ENCODE results near the gene PFDN2. TPM values are rescaled to one million over a fixed set of nuclear protein-coding genes. Genes with fewer than 3 reads are reported as not detected.

The PFDN2 gene
- total RNA-seq, 1 donor from 2014 or later: 139 TPM

- H3K4me1 Mint-ChIP-seq (ENCODE audit: low read depth): peaks cover 55% of the 10 kb centered on the region
- no peaks in the 10 kb centered on the region for H3K9me3 Mint-ChIP-seq
- no peaks in the 10 kb centered on the region for H3K27me3 Mint-ChIP-seq (ENCODE audit: low read depth)
- DNase-seq (ENCODE audit: low spot score): no peak
- intact Hi-C loops (cut with micrococcal nuclease): loop anchor here (2.0 to 10.0 kb wide), 4 partner anchors 18 to 490 kb away; partner anchors contain the start of gene CD48
- H3K36me3 Mint-ChIP-seq (ENCODE audit: low read depth): peaks cover 46% of the 10 kb centered on the region
- H3K27ac Mint-ChIP-seq: peak overlapping the region; percentile 3
- no peak overlapping the region for H3K4me3 Mint-ChIP-seq (ENCODE audit: low read depth)
Measured at GRCh38 chr1:161114556-161114955, 3.3 kb downstream of the PFDN2 start.

GRCh38 chr1:161113915-161114314, 3.9 kb downstream of the PFDN2 start:
- H3K36me3 Mint-ChIP-seq (ENCODE audit: low read depth): peaks cover 47% of the 10 kb centered on the region
- no peaks in the 10 kb centered on the region for H3K9me3 Mint-ChIP-seq
- H3K4me3 Mint-ChIP-seq (ENCODE audit: low read depth): no peak overlapping the region
- intact Hi-C loops (cut with micrococcal nuclease): loop anchor here (2.0 to 10.0 kb wide), 4 partner anchors 17 to 489 kb away; partner anchors contain the start of gene CD48
- H3K4me1 Mint-ChIP-seq (ENCODE audit: low read depth): peaks cover 49% of the 10 kb centered on the region
- H3K27ac Mint-ChIP-seq: peak overlapping the region; percentile 3
- H3K27me3 Mint-ChIP-seq (ENCODE audit: low read depth): no peaks in the 10 kb centered on the region
- no peak for DNase-seq (ENCODE audit: low spot score)

DNA sequence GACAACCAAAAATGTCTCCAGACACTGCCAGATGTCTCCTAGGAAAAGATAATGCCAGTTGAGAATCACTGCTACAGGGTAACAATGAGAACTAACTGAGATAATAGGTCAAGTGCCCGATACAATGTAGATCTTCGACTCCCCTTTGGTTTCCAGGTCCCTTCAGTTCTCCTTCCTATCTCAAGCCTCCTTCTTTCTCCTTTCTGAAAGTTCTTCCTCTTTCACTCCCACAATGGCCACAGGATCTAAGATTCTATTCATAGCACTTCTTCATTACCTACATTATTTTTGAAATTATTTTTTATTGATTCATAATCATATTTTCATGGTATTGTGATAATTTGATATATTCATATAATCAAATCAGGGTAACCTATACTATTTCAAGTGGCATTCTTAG, 6.3 kb downstream of the PFDN2 start:
- peak overlapping the region; percentile 62 for H3K27ac Mint-ChIP-seq
- intact Hi-C loops (cut with micrococcal nuclease): loop anchor here (5.0 to 10.0 kb wide), 3 partner anchors 397 to 487 kb away; partner anchors contain the start of gene CD48

DNA sequence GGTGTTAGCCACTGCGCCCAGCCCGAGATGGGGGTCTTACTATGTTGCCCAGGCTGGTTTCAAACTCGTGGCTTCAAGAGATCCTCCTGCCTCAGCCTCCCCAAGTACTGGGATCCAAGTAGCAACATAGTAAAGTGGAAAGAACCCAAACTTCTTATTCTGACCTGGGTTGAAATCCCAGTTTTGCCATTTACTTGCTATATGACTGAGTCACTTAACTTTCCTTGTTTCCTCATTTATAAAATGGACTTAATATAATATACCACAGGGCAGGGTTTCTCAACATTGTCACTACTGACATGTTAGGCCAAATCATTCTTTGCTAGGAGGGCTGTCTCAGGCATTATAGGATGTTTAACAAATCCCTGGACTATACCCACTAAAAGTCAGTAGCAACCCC, 6.7 kb downstream of the PFDN2 start:
- no peak for DNase-seq (ENCODE audit: low spot score)
- no peaks in the 10 kb centered on the region for H3K27me3 Mint-ChIP-seq (ENCODE audit: low read depth)
- H3K4me3 Mint-ChIP-seq (ENCODE audit: low read depth): no peak overlapping the region
- H3K36me3 Mint-ChIP-seq (ENCODE audit: low read depth): peaks cover 47% of the 10 kb centered on the region
- peaks cover 40% of the 10 kb centered on the region for H3K4me1 Mint-ChIP-seq (ENCODE audit: low read depth)
- H3K27ac Mint-ChIP-seq: peak overlapping the region; percentile 62
- H3K9me3 Mint-ChIP-seq: no peaks in the 10 kb centered on the region
- intact Hi-C loops (cut with micrococcal nuclease): loop anchor here (5.0 to 10.0 kb wide), 3 partner anchors 396 to 486 kb away; partner anchors contain the start of gene CD48

More for the DNA sequence above, 6.3 kb downstream of the PFDN2 start:
- no peaks in the 10 kb centered on the region for H3K27me3 Mint-ChIP-seq (ENCODE audit: low read depth)
- no peaks in the 10 kb centered on the region for H3K9me3 Mint-ChIP-seq
- H3K4me1 Mint-ChIP-seq (ENCODE audit: low read depth): peaks cover 43% of the 10 kb centered on the region
- peaks cover 46% of the 10 kb centered on the region for H3K36me3 Mint-ChIP-seq (ENCODE audit: low read depth)
- DNase-seq (ENCODE audit: low spot score): no peak
- H3K4me3 Mint-ChIP-seq (ENCODE audit: low read depth): no peak overlapping the region

GRCh38 chr1:161106431-161106830, 11.4 kb downstream of the PFDN2 start:
- intact Hi-C loops (cut with micrococcal nuclease): no loop called here

GRCh38 chr1:161100556-161100955, 17.3 kb downstream of the PFDN2 start:
- peaks cover 35% of the 10 kb centered on the region for H3K4me1 Mint-ChIP-seq (ENCODE audit: low read depth)
- no peak overlapping the region for H3K4me3 Mint-ChIP-seq (ENCODE audit: low read depth)
- H3K27me3 Mint-ChIP-seq (ENCODE audit: low read depth): no peaks in the 10 kb centered on the region
- H3K9me3 Mint-ChIP-seq: no peaks in the 10 kb centered on the region
- H3K36me3 Mint-ChIP-seq (ENCODE audit: low read depth): peaks cover 38% of the 10 kb centered on the region
- H3K27ac Mint-ChIP-seq: no peak overlapping the region
- intact Hi-C loops (cut with micrococcal nuclease): no loop called here
- no peak for DNase-seq (ENCODE audit: low spot score)

More at GRCh38 chr1:161106431-161106830, 11.4 kb downstream of the PFDN2 start:
- Mint-ChIP-seq H3K9me3 (no peaks in the 10 kb centered on the region), H3K27ac (no peak overlapping the region), H3K27me3 (ENCODE audit: low read depth) (no peaks in the 10 kb centered on the region), H3K36me3 (ENCODE audit: low read depth) (peaks cover 39% of the 10 kb centered on the region), H3K4me3 (ENCODE audit: low read depth) (no peak overlapping the region), H3K4me1 (ENCODE audit: low read depth) (peaks cover 14% of the 10 kb centered on the region)
- no peak for DNase-seq (ENCODE audit: low spot score)

DNA sequence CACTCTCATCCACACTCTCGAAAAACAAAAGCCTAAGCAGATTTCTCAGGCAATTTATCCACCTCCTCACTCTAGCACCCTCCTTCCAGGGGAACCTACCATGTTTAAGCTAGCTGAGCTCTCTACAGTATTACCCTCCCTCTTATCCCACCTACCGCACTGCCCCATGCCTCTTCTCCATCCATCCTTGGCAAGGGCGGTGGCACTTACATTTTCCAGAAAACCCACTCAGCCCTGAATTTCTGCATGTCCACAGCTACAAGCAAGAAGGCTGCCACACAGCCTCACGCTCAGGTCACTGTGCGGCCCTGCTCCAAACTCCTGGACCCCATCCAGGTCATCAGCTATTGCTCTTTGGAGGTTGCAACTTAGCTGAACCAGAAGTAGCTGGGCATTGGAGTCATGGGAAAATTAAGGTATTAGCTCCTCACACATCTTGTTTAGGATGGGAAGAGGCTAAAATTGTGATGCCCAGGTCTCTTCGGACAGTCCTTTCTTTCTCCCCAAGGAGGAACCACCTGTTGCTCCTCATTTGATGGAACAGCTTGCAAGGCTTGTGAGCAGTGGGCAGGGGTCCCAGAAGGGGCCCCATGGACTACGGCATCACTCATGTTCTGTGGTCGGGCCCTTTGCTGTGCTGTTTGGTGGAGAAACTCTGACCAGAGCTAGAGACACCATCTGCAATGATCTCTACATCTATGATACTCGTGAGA, 18.6 kb downstream of the PFDN2 start:
- Mint-ChIP-seq H3K4me1 (ENCODE audit: low read depth) (peaks cover 35% of the 10 kb centered on the region), H3K4me3 (ENCODE audit: low read depth) (peak overlapping the region; percentile 64), H3K36me3 (ENCODE audit: low read depth) (peaks cover 33% of the 10 kb centered on the region), H3K9me3 (no peaks in the 10 kb centered on the region), H3K27me3 (ENCODE audit: low read depth) (no peaks in the 10 kb centered on the region), H3K27ac (no peak overlapping the region)
- intact Hi-C loops (cut with micrococcal nuclease): loop anchor here (10.0 kb wide), 1 partner anchor 264 kb away; no protein-coding TSS in a partner anchor
- no peak for DNase-seq (ENCODE audit: low spot score)

- Mint-ChIP-seq H3K27ac (peak within 1 kb of the TSS; percentile 84), H3K36me3 (ENCODE audit: low read depth) (peaks cover 29% of the 10 kb centered on the region), H3K4me1 (ENCODE audit: low read depth) (peaks cover 36% of the 10 kb centered on the region), H3K4me3 (ENCODE audit: low read depth) (peak within 1 kb of the TSS; percentile 78), H3K27me3 (ENCODE audit: low read depth) (no peaks in the 10 kb centered on the region), H3K9me3 (no peaks in the 10 kb centered on the region)
- intact Hi-C loops (cut with micrococcal nuclease): loop anchor here (1.0 to 10.0 kb wide), 2 partner anchors 55 to 264 kb away; partner anchors contain the start of gene UFC1
- peak; percentile 63 for DNase-seq (ENCODE audit: low spot score)
Measured at GRCh38 chr1:161098210-161099068, 19.4 kb downstream of the PFDN2 start, which contains the start of gene KLHDC9. KLHDC9 (plus strand) TSS chr1:161098361; CDS start chr1:161098536, 175 bp downstream.

- no peak overlapping the region for H3K4me3 Mint-ChIP-seq (ENCODE audit: low read depth)
- DNase-seq (ENCODE audit: low spot score): no peak
- H3K27me3 Mint-ChIP-seq (ENCODE audit: low read depth): no peaks in the 10 kb centered on the region
- H3K36me3 Mint-ChIP-seq (ENCODE audit: low read depth): peaks cover 21% of the 10 kb centered on the region
- H3K4me1 Mint-ChIP-seq (ENCODE audit: low read depth): peaks cover 52% of the 10 kb centered on the region
- H3K27ac Mint-ChIP-seq: no peak overlapping the region
- intact Hi-C loops (cut with micrococcal nuclease): loop anchor here (2.0 to 10.0 kb wide), 2 partner anchors 18 to 262 kb away; no protein-coding TSS in a partner anchor
- H3K9me3 Mint-ChIP-seq: no peaks in the 10 kb centered on the region
Measured at GRCh38 chr1:161096530-161096929, 21.3 kb downstream of the PFDN2 start.

DNA sequence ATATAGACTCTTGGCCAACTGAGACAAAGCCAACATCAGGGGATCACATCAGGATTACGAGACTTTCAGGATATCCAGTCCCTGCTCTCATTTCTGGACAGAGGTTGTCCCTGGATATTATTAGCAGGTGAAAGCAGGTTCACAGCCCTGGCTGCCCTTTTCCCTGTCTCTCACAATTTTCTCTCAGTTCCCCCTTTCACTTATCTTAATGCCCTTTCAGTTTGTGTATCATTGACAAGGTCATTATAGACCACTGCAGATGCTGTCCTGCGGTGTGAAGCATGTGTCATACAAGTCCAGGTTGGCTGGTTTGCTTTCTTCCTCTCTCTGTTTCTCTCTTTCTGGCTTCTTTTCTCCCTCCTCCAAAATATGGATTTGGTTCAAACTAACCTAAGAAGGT, 21.8 kb downstream of the PFDN2 start:
- no peak overlapping the region for H3K27ac Mint-ChIP-seq
- no peaks in the 10 kb centered on the region for H3K27me3 Mint-ChIP-seq (ENCODE audit: low read depth)
- H3K4me3 Mint-ChIP-seq (ENCODE audit: low read depth): no peak overlapping the region
- peaks cover 21% of the 10 kb centered on the region for H3K36me3 Mint-ChIP-seq (ENCODE audit: low read depth)
- H3K9me3 Mint-ChIP-seq: no peaks in the 10 kb centered on the region
- DNase-seq (ENCODE audit: low spot score): no peak
- H3K4me1 Mint-ChIP-seq (ENCODE audit: low read depth): peaks cover 53% of the 10 kb centered on the region
- intact Hi-C loops (cut with micrococcal nuclease): loop anchor here (2.0 to 10.0 kb wide), 2 partner anchors 19 to 261 kb away; no protein-coding TSS in a partner anchor

DNA sequence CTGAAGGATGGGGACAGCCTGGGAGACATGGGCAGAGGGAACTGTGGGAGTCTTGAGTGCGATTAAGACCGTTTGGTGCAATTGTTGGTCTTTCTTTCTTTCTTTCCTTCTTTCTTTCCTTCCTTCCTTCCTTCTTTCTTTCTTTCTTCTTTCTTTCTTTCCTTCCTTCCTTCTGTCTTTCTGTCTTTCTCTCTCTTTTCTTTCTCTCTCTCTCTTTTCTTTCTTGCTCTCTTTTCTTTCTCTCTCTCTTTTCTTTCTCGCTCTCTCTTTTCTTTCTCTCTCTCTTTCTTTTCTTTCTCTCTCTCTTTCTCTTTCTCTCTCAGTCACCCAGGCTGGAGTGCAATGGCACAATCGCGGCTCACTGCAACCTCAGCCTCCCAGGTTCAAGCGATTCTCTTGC, 22.6 kb downstream of the PFDN2 start:
- no peaks in the 10 kb centered on the region for H3K27me3 Mint-ChIP-seq (ENCODE audit: low read depth)
- DNase-seq (ENCODE audit: low spot score): no peak
- H3K9me3 Mint-ChIP-seq: no peaks in the 10 kb centered on the region
- peaks cover 59% of the 10 kb centered on the region for H3K4me1 Mint-ChIP-seq (ENCODE audit: low read depth)
- peaks cover 14% of the 10 kb centered on the region for H3K36me3 Mint-ChIP-seq (ENCODE audit: low read depth)
- no peak overlapping the region for H3K27ac Mint-ChIP-seq
- intact Hi-C loops (cut with micrococcal nuclease): loop anchor here (10.0 kb wide), 1 partner anchor 260 kb away; no protein-coding TSS in a partner anchor
- H3K4me3 Mint-ChIP-seq (ENCODE audit: low read depth): no peak overlapping the region

- no peaks in the 10 kb centered on the region for H3K27me3 Mint-ChIP-seq (ENCODE audit: low read depth)
- peaks cover 7% of the 10 kb centered on the region for H3K36me3 Mint-ChIP-seq (ENCODE audit: low read depth)
- no peak for DNase-seq (ENCODE audit: low spot score)
- H3K9me3 Mint-ChIP-seq: no peaks in the 10 kb centered on the region
- no peak overlapping the region for H3K27ac Mint-ChIP-seq
- H3K4me1 Mint-ChIP-seq (ENCODE audit: low read depth): peaks cover 61% of the 10 kb centered on the region
- intact Hi-C loops (cut with micrococcal nuclease): loop anchor here (10.0 kb wide), 1 partner anchor 260 kb away; no protein-coding TSS in a partner anchor
- H3K4me3 Mint-ChIP-seq (ENCODE audit: low read depth): no peak overlapping the region
Measured at GRCh38 chr1:161094481-161094880, 23.4 kb downstream of the PFDN2 start.
